Daoy (cell line): ENCODE data around the gene TMEM179B. TPM values are rescaled to one million over a fixed set of nuclear protein-coding genes. Genes with fewer than 3 reads are reported as not detected.
A peak's percentile ranks its signal among the peaks of the same experiment; 100 is the strongest.
"Not testable (repeated sequence)": the region's sequence is repeated elsewhere in the genome, so short reads cannot be mapped to it uniquely, and the experiment has no call there.

Source experiments
- DNase-seq: peaks from one replicate; pipeline ENCODE4 v3.0.0-alpha.2; 2015; ENCODE audit warnings: low read depth
- total RNA-seq: library from RNA; depleted of rRNA; stranded (reverse); fragments of >200 nt; shearing (Covaris generic); gene quantifications from 2 replicates; pipeline ENCODE4 v1.2.3, GENCODE V29; 2014

The TMEM179B gene
- total RNA-seq, 1 experiment from 2014 or later: 64.5 TPM

- no peak for DNase-seq
Observed at GRCh38 chr11:62789576-62789975, 2.4 kb downstream of the TMEM179B start.

- DNase-seq: peak; percentile 88
Observed at GRCh38 chr11:62791501-62792201, 4.4 kb downstream of the TMEM179B start, which contains the start of gene TMEM223. TSS of gene TMEM223 (minus strand) at chr11:62792006. CDS start at chr11:62791994, 12 bp downstream.

DNA sequence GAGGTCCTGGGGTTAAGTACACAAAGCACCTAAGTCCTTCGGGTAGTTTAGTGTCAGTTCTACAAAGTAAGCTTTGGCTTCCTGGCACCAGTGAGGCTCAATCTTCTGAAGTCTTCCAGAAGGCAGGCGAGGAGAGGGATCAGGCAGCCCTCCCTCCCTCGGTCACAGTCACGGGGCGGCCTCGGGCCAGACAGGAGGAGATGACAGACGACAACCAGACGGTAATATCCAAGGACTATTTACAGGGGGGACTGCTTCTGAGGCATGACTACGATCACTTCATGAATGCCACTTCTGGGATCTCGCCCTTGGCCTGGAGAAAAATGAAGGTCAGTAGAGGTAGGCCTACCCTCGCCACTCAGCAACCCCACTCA is 5.0 kb downstream of the TMEM179B start:
- DNase-seq: no peak

DNA sequence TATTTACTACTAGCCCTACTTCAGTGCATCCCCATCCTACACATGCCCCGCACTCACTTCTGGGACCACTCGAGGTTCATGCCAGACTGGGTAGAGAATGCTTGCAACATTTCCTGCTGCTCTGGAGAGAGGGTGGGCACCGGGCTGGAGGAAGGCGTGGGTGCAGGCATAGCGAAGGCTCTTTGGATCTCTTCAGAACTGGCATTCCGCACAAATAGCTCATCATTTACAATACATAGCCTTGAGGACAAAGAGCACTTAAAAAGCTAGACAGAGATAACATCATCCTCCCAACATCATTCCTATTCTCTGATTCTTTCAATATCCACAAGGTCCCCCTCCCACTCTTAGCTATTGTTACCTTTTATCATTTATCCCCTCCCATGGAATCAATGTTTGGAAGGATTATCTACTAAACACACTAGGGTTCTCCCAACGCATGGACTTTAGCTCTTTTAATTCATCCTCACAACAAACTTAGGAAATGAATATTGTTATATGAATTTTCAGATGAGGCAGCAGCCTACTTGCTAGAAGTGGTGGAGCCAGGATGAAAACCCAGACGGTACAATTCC is 7.1 kb downstream of the TMEM179B start:
- no peak for DNase-seq

DNA sequence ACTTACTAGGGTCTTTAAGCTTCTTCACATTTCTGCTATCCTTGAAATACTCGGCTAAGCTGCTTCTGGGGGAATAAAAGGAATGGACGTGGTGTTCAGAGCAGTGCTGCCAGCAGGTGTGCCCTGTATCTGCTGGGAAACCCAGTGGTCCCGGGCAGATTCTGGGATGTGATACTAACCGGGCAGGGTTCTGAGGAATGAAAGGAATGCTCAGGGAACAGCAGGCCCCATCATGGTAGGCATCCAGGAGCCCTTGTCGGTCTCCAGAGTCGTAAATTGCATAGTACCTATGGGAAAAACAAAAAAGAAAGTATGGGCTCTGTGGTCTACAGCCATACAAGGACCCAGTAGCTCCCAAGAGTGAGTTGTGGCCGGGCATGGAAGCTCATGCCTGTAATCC is 9.1 kb downstream of the TMEM179B start:
- no peak for DNase-seq

DNA sequence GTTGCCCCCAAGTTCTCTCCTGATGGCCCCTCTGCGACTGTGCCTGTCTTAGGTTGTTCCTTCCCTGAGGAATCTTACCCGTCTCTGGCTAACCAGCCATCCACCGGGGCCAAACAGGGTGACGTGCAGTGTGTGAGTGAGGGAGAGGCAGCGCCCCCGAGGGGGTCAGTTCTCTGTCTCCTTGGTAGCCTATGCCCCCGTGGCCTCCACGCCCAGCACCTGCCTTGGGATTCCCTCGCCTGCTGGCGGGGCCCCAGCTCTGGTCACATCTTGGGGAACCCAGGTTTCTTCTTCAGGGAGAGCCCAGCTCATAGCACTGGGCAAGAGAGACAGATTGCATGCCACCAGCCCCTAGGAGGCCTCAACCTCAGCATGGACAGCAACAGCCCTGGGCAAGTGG is 12.3 kb downstream of the TMEM179B start:
- DNase-seq: no peak

DNA sequence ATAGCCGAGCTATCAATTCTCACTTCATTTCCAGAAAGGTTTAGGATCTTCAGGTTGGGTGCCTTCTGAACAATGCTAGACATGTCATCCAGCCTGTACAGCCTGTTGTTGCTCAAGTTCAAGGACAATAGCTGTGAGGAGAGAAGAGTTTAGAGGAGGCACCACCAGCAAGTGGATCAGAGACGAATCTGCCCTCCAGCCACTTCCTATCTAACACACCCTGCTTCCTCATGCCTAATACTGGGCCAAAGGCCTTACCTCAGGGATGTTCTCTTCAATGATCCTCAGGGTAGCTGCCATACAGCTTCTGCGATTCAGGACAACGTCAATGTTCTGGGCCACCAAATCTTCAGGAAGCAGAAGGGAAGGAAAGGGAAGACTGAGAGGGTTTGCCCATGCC is 13.9 kb downstream of the TMEM179B start:
- DNase-seq: no peak

GRCh38 chr11:62804310-62805075 is 17.3 kb downstream of the TMEM179B start:
- peak; percentile 22 for DNase-seq

DNA sequence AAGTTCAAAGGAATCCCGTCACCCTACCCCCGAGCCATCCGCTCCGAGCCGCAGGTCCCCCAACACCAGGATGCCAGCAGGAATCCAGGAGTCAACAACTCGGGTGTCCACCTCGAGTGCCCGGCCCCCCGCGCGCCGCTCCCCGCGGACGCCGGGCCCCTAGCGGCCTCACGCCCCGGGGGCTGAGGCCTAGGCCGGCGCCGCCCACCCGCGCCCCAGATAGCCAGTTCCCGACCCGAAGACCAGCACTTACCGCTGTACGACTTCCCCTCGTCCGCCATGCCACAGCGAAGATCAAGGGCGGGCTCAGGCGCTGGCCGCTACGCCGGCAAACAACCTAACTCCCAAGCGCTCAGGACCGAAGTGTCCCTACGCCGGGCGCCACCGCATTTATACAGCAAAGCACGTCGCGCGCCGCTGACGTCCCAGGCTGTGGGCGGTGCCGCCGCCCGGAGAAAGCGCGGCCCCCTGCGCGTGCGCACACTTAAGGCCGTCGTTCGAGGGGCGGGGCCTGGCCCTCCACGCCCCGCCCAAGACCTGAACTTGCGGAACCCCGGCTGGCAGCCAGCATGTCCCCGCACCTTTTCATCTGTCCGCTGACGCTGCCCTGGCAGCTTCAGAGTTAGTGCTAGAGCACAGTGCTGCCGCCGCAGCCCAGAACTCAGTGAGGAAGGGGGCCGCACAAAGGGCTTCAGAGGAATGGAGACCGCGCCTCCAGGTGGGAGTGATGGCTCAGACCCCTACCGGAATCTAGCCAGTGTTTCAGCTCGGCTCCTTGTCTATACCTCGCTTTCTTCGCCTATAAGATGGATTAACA is 18.1 kb downstream of the TMEM179B start, which contains the start of gene NXF1:
NXF1 (minus strand) TSS at position 365 of the 817 bp plus-strand sequence; CDS start at position 281, 84 bp downstream.
- DNase-seq: peak; percentile 96

DNA sequence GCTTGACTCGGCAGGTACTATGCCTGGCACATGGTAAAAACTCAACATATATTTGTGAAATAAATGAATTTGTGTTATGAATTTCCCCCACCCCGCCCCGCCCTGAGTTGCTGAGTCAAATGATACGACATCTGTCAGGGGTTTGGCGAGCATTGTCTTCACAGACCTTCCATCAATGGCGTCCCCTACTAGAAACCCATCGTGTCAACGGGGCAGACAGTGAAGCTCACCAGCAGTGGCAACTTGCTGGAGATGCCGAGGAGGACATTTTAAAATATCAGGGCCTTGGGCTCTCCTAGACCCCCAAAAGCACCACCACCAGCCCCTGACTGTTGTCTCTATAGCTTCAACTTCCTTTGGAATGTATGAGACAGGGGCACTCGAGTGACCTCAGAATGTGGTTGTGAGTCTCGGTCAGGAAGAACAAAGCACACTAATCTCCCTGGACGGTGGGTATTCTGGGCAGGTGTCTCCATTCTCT is 18.8 kb downstream of the TMEM179B start:
- DNase-seq: peak; percentile 25

DNA sequence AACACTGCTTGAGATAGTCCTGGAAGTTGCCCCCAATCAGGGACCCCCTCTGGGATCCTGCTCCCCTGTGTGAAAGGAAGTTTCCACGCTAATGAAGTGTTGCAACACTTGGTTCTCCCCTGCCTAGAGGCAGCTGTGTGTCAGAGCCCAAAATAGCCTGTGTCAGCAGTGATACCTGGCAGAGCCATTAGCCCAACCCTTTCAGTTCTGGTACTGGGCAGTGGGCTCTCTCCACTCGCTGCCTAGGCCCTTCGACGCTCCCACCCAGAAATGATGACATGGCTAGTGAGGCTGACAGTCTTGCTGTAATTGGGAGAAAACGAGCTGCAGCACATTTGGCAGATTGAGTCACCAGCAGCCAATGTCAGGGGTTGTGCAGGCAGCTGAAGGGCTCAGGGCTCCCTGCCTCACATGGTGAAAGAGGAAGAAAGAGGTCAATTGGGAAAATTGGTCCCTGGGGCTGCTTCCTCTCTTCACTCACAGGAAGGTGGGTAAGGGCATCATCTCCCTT is 19.5 kb downstream of the TMEM179B start:
- no peak for DNase-seq

DNA sequence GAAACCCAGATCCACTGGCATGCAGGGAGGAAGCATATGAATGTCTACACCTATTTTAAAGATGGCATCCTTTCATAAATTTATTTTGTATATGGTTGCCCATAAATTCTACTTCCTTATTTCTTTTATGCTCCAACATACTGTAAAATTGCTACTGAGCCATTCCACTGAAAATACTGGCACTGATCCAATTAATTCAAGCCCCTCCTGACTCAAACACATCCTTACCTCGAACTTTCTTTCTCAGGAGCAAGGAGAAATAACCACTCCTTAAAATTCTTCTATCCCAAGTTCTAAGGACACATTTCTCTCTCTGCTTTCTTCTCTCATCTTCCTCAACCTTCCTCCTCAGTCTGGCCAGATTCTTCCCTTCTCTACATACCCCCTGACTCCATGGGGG is 23.5 kb downstream of the TMEM179B start:
- no peak for DNase-seq

- DNase-seq: no peak
Observed at GRCh38 chr11:62811659-62812058, 24.5 kb downstream of the TMEM179B start.

DNA sequence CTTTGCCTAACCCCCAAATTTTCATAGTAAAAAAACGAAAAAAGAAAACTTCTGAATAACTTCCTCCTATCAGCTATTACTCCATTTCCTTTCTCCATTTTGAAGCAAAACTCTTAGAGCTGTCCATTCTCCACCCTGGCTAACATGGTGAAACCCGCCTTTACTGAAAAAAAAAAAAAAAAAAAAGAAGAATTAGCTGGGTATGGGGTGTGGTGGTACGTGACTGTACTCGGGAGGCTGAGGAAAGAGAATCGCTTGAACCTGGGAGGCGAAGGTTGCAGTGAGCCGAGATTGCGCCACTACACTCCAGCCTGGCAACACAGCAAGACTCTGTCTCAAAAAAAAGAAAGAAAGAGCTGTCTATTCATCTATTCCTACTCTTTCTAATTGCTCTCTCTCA is 29.4 kb downstream of the TMEM179B start:
- DNase-seq: no peak

- no peak for DNase-seq
Observed at GRCh38 chr11:62817129-62817528, 29.9 kb downstream of the TMEM179B start.

GRCh38 chr11:62823677-62824076 is 36.5 kb downstream of the TMEM179B start:
- DNase-seq: no peak

GRCh38 chr11:62828130-62828529 is 40.9 kb downstream of the TMEM179B start:
- not testable (repeated sequence) for DNase-seq

DNA sequence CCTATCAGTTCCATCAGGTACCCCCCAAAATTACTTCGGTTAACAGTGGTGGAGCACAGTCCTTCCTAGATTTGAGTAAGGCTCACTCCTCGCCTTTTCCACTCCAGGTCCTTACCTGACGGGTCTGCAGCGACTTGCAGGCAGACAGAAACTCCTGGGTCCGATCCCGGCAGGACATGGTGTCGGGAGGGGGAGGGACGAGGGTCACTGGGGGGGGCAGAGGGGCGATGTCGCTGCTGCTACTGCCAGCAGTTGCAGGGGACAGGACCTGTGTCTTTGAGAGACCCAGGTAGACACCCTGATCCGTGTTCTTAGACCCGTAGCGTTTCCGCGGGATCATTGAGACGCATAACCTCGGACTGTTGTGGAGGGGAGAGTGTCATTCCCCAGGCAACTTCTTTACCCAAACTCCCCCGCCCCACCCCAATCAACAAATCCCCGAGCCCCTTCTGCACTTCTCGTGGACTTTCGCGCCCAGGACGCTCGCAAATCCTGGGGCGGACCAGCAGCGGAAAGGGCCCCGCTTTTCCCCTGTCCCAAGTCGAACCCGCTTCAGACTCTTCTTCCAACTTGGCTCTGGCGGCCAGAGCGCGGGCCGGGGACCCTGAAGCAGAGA is 43.8 kb downstream of the TMEM179B start:
- DNase-seq: no peak

- DNase-seq: peak; percentile 99
Observed at GRCh38 chr11:62831520-62832335, 44.5 kb downstream of the TMEM179B start, which contains the start of gene STX5. TSS of gene STX5 (minus strand) at chr11:62832051. CDS start at chr11:62831243, 808 bp downstream.
